ENCODE results near the gene TLNRD1.

TLNRD1 gene

DNA sequence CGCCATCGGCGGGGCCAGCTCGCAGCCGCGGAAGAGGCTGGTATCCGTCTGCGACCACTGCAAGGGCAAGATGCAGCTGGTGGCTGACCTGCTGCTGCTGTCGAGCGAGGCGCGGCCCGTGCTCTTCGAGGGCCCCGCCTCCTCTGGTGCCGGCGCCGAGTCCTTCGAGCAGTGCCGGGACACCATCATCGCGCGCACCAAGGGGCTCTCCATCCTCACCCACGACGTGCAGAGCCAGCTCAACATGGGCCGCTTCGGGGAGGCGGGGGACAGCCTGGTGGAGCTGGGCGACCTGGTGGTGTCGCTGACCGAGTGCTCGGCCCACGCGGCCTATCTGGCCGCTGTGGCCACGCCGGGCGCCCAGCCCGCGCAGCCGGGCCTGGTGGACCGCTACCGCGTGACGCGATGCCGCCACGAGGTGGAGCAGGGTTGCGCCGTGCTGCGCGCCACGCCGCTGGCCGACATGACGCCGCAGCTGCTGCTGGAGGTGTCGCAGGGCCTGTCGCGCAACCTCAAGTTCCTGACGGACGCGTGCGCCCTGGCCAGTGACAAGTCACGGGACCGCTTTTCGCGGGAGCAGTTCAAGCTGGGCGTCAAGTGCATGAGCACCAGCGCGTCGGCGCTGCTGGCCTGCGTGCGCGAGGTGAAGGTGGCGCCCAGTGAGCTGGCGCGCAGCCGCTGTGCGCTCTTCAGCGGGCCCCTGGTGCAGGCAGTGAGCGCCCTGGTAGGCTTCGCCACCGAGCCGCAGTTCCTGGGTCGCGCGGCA lies 1.8 kb downstream of the TLNRD1 start:
- DNase-seq = no peak

DNA sequence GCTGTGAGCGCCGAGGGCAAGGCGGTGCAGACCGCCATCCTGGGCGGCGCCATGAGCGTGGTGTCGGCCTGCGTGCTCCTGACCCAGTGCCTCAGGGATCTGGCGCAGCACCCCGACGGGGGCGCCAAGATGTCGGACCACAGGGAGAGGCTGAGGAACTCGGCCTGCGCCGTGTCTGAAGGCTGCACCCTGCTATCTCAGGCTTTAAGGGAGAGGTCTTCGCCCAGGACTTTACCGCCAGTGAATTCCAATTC lies 2.3 kb downstream of the TLNRD1 start:
- DNase-seq = no peak

DNA sequence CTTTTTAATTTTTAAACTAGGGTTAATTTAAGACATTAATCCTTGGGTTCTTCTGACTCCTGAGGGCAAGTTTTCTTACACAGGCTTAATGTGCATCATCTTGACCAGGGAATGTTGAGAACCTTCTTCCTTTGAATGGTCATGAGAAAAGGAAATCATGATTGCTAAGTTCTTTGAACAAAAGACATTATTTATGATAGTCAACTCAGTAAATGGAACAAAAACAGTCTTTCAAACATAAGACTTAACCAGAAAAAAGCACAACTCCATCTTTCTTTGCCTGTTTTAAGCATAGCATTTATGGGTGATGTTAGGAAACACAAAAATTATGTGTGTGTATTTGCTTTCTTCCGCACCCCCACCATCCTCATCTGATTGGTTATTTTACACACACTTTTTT lies 5.4 kb downstream of the TLNRD1 start:
- DNase-seq = no peak

DNA sequence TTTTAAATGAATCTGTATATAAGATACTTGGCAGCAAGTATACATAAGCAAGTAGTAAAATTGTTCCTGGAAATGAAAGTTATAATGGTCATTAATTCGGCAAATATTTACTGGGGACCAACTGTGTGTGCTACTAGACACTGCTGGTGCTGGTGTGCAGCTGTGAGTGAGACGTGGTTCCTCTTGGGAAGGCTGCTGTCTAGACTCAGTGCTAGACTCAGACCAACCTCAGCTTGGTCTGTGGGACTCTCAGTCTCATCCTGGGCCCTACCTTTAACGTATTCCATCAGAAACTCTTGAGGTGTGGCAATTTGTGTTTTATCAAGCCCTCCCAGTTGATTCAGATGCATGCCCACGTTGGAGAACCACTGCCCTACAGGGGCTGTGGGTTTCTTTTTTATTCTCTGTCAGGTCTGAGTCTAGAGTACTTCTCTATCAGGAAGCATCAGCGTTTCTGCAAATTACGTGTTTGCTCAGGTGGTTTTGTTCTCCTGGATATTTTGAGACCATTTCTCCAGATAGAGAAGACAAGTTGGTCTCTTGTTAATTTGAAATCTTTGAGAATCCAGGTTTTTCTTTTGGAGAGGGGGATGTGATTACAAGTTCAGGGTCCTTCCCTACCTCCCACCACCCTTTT lies 6.8 kb downstream of the TLNRD1 start:
- DNase-seq = no peak

DNA sequence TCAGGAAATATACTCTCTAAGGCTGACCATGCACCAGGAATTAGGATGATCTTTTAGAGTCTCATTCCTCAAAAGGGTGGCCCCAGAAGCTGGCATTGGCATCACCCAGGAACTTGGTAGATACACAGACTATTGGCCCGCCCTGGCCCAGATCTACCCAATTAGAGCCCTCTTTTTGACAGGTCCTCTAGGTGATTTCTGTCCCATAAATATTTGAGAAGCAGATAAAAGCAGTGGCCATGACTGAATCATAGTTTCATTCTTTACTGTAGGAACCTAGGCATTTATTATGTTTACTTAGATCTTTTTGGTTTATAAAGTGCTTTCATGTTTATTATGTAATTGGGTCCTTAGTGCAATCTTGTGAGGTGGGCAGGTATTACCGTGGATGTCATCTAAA lies 7.6 kb downstream of the TLNRD1 start:
- no peak for DNase-seq

- no peak for DNase-seq
Measured at GRCh38 chr15:81010086-81010485, 9.4 kb downstream of the TLNRD1 start.

- DNase-seq = no peak
Measured at GRCh38 chr15:81011593-81011992, 10.9 kb downstream of the TLNRD1 start.

DNA sequence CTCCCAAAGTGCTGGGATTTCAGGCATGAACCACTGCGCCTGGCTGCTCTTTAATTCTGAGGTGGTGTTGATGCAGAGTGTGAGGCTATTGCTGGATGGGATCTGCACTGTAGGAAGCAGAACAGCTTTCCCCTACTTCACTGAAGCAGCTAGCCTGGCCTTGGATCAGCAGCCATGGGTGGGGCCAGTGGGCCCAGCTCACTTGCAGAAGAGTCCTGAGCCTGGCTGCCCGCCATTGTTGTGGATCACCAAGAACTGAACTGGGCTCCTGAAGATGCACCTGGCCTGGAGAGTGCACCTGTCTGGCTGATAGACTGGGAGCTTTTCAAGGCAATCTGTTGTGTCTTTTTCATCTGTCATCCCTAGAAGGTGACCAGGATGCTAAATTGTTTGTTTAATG lies 11.9 kb downstream of the TLNRD1 start:
- no peak for DNase-seq

GRCh38 chr15:81013396-81013929 lies 12.7 kb downstream of the TLNRD1 start:
- no peak for DNase-seq

DNA sequence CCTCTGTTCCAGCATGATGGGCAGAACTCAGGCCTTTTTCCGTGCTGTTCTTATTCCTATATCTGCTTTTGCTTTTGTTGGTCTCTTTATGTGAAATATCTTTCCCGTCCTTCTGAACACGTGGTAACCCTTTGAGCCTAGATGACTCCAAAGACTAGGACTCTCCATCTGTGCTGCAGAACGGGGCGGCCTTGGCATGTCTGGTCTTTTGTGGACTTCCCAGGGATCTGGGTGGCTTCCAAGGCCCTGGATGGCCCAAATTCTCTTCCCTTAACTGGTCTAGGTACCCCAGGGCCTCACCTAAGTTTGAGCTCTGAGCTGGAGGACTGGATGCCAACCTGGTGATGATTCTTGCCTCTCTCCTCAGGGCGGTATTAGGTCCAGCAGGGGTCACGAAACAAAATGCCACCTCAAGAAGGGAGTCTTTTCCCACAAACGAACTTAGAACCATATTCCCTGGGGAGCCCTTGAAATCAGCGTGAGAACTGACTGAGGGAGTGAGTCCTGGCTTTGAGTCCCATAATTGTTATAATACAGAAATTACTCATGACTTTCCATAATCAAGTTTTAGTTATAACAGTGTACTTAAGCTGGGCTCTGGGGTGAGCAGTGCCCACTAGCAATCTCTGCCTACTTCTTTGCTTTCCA lies 13.8 kb downstream of the TLNRD1 start:
- DNase-seq = no peak

GRCh38 chr15:81015621-81016488 lies 15.1 kb downstream of the TLNRD1 start:
- DNase-seq = peak; percentile 22

DNA sequence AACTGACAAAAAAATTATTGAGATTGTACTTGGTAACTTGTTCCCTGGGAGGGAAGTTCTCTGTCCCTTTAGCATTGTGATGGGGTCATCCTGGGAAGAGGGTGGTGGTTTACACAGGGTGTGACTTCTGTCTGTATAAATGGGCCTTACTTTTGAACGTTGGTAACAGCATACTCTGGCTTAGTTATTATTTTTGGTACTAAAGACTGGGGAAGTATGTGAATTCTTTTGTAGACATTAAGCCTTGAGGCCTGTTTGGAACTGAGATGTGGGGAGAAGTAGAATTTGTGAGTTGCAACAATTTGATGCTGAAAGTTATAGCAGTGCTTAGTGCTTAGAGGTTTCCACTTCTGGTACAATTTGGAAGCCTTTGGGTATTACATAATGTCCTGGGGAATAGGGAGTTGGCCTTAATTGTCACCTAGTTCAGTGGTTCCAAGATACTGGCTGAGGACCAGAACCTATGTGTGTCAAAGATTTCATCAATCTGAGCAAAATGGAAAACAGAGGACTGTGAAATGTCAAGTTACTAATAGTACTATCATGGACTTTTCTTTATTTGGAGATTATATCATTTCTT lies 15.9 kb downstream of the TLNRD1 start:
- no peak for DNase-seq

- no peak for DNase-seq
Measured at GRCh38 chr15:81018197-81018596, 17.5 kb downstream of the TLNRD1 start.

DNA sequence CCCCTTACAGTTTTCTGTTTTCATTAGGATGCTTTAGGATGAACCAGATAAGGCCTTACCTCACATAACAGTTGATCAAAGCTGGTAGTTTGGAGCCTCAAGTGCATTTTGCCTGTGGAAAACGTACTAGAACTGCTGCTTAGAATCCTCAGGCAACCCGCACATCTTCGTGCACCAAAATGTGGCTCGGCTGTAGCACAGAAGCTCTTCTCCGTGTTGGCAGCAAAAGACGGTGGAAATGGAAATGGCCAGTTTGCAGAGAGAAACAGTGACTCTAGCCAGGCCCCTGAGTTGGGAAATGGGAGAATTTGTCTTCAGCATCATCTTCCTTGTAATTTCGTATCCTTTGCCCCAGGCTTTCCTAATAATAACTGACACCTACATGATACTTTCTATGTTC lies 20.6 kb downstream of the TLNRD1 start:
- no peak for DNase-seq

DNA sequence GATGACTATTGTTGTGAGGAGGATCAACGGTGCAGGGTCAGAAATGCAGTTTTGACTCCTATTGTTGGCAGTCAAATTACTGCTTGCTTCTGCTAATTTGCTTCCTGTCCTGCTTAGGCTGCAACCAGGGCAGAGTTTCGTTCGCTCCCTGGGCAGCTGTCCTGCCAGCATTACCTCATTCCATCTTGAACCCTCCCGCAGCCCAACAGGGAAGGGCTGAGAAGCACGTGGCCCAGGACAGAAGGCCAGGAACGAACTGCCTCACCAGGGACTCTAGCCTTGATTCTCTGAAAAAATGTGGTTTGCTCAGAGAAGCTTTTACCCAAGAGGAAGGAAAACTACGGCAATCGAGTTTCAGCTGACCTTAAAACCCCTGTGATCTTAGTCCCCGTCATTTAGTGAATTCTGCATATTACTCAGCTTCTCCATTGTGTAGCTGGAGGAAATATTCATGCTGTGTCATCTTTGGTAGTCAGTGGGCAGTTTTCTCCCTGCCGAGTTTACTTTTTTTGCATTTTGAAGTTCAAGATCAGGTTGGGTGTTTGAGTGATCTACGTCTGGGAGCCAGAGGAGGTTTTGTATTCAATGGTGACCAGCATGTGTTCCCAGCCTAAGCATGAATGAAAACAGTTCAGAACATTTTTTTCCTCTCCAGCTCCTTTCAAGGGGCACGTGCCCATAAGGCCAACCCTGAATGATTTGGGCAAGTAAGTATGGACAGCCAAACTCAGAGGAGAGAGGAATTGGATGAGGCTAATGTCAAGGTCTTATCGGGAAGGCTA lies 23.0 kb downstream of the TLNRD1 start:
- DNase-seq = no peak

GRCh38 chr15:81024265-81024872 lies 23.6 kb downstream of the TLNRD1 start:
- DNase-seq = no peak

GRCh38 chr15:81024936-81025335 lies 24.2 kb downstream of the TLNRD1 start:
- no peak for DNase-seq

DNA sequence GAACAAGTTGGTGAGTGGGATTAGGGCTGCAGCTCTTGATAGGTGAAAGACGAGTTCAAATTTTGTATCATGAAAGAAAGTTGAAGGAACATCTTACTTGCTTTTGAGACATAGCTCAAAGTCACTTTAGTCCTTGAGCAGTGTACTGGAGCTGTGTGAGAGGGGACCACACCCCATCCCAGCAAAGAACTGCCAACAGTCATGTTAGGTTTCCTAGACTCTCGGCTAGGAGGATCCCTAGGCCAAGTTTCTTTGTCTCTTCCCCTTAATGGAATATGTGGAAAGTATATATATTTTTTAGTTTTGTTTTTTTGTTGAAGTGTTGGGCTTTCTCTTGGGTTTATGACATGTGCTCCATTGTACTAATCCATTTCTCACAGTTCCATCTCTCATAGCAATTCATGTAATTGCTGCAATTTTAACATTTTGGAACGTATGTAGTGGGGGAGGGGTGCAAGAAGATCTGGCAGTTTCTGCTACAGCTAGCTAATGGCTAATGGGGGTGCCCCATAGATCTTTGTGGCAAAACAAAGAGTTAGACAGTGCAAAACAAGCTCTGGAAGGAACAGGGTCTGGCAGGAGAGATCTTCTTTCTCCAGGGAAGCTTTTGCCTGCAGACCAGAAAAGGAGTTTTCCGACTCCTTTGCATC lies 25.1 kb downstream of the TLNRD1 start:
- DNase-seq = no peak

DNA sequence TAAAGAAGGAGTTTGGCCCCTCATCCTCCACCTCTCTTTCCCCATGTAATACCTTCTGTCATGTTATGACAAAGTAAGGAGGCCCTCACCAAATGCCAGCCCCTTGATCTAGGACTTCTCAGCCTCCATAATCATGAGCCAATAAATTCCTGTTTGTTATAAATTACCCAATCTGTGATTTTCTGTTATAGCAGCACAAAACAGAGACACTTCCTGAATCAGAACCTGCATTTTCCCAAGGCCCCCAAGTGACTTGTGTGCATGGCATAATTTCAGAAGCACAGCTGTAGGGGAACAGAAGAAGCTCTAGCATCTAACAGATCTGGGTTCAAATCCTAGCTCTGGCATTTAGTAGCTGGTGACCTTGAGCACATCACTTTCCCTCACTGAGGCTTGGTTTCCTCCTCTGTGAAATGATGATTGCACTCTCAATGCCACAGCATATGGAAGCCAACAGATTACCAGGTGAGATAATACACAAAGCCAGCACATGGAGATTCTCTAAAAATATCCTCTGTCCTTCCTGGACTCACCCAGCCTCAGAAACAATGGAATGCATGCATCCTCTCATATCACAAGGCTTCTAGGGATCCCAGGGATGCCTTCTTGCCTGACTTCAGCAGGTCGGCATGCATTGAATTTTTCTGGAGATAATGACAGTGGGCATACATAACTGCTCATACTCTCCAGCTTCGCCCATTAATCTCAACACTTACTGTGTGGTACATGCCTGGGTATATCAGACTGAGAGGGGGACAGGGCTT lies 26.3 kb downstream of the TLNRD1 start:
- DNase-seq = no peak

Data from NCI-H446 treated with DMSO at 0.1 percent for 48 hours (cell line).